GM18526 (cell line): ENCODE measurements around the gene MLH1.

ENCODE experiments used
- POLR2A ChIP-seq: IDR thresholded peaks from 3 replicates; pipeline ENCODE4 v1.6.1; 2011; ENCODE audit not compliant: insufficient read length; ENCODE audit errors: extremely low read depth

MLH1 gene

GRCh38 chr3:37053337-37053736, 60.0 kb downstream of the MLH1 start:
- TF ChIP-seq POLR2A = no peak

- no peak for TF ChIP-seq POLR2A
Observed at GRCh38 chr3:37053753-37054152, 60.4 kb downstream of the MLH1 start.

GRCh38 chr3:37054370-37054769, 61.1 kb downstream of the MLH1 start:
- TF ChIP-seq POLR2A = no peak

- TF ChIP-seq POLR2A = no peak
Observed at GRCh38 chr3:37056826-37057225, 63.5 kb downstream of the MLH1 start.

GRCh38 chr3:37058117-37058516, 64.8 kb downstream of the MLH1 start:
- TF ChIP-seq POLR2A = no peak

- TF ChIP-seq POLR2A = no peak
Observed at GRCh38 chr3:37064747-37065146, 71.4 kb downstream of the MLH1 start.

GRCh38 chr3:37067577-37067976, 74.3 kb downstream of the MLH1 start:
- no peak for TF ChIP-seq POLR2A

GRCh38 chr3:37068031-37068430, 74.7 kb downstream of the MLH1 start:
- TF ChIP-seq POLR2A = no peak

GRCh38 chr3:37071921-37072320, 78.6 kb downstream of the MLH1 start:
- no peak for TF ChIP-seq POLR2A

- TF ChIP-seq POLR2A = no peak
Observed at GRCh38 chr3:37072892-37073291, 79.6 kb downstream of the MLH1 start.

- TF ChIP-seq POLR2A = no peak
Observed at GRCh38 chr3:37074178-37074577, 80.9 kb downstream of the MLH1 start.

- TF ChIP-seq POLR2A = no peak
Observed at GRCh38 chr3:37075955-37076354, 82.6 kb downstream of the MLH1 start.

- TF ChIP-seq POLR2A = no peak
Observed at GRCh38 chr3:37082317-37082716, 89.0 kb downstream of the MLH1 start.

GRCh38 chr3:37086918-37087317, 93.6 kb downstream of the MLH1 start:
- TF ChIP-seq POLR2A = no peak

GRCh38 chr3:37087870-37088269, 94.6 kb downstream of the MLH1 start:
- no peak for TF ChIP-seq POLR2A

GRCh38 chr3:37092484-37092883, 99.2 kb downstream of the MLH1 start:
- no peak for TF ChIP-seq POLR2A

- TF ChIP-seq POLR2A = no peak
Observed at GRCh38 chr3:37093481-37093880, 100.2 kb downstream of the MLH1 start.

GRCh38 chr3:37094636-37095035, 101.3 kb downstream of the MLH1 start:
- no peak for TF ChIP-seq POLR2A

GRCh38 chr3:37096288-37096687, 103.0 kb downstream of the MLH1 start:
- no peak for TF ChIP-seq POLR2A

GRCh38 chr3:37096975-37097374, 103.7 kb downstream of the MLH1 start:
- no peak for TF ChIP-seq POLR2A
